Effector CD4-positive, alpha-beta T cell (primary cell): Measurements from ENCODE around the gene PAPPA2.

Experiments
- DNase-seq: peaks from one replicate; pipeline ENCODE4 v3.0.0-alpha.2; 2020

The PAPPA2 gene

GRCh38 chr1:176820391-176821031, 357.5 kb downstream of the PAPPA2 start:
- no peak for DNase-seq

DNA sequence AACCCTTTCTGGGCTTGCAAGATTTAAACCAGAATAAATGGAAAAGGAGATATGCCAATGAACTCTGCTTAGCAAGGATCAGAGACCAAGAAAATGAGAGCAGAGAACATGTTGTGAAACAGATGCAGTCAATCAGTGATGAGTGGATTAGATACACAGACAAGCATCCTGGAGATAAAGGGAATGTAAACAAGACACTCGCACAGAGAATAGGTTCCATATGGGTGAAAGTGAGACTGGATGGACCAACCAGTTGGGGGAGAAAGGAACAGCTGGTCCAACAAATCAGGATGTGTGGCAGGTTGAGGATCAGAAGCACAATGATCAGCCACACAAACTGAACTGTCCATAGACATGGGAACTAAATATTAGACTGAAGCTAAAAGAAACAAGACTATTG, 363.3 kb downstream of the PAPPA2 start:
- DNase-seq, result no peak

- no peak for DNase-seq
Observed at GRCh38 chr1:176829261-176829660, 366.3 kb downstream of the PAPPA2 start.

- DNase-seq, result no peak
Observed at GRCh38 chr1:176831150-176831549, 368.2 kb downstream of the PAPPA2 start.

DNA sequence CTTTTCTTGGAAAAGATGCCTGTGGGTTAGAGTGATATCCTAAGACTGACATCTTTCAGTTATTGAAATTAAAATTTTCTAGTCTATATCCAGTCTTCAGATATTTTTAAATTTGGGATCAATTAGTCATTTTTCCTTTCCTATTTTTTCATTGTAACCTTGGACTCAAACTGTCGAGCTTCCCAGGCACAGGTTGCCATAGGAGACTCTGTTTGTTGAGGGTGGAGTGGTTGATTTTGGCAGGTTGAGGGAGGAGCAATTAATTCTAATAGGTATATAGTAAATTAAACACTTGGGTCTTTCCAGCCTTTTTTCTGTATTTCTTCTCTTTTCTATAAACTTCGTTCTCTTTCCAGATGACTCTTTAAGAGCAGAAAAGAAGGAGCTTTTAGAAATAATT, 374.7 kb downstream of the PAPPA2 start:
- DNase-seq, result no peak

GRCh38 chr1:176838276-176838995, 375.5 kb downstream of the PAPPA2 start:
- no peak for DNase-seq

DNA sequence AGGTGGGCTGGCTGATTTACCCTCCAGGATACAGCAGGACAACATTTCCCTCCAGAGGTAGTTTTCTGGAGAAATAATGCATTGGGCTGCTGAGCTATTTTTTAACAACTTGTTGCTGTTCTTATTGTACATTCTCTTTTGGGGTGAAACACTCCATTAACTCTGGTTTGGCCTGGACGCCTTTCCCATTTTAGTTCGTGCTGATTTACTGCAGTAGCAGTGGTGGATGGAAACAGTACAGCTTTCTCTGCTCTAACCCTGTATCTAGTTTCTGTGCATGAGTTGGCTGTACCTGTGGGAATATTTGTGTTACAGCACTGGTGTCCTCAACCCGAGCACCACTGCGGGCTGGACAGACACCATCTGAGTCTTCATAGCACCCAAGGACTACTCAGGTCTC, 376.2 kb downstream of the PAPPA2 start:
- DNase-seq, result no peak

GRCh38 chr1:176841238-176841637, 378.3 kb downstream of the PAPPA2 start:
- no peak for DNase-seq

DNA sequence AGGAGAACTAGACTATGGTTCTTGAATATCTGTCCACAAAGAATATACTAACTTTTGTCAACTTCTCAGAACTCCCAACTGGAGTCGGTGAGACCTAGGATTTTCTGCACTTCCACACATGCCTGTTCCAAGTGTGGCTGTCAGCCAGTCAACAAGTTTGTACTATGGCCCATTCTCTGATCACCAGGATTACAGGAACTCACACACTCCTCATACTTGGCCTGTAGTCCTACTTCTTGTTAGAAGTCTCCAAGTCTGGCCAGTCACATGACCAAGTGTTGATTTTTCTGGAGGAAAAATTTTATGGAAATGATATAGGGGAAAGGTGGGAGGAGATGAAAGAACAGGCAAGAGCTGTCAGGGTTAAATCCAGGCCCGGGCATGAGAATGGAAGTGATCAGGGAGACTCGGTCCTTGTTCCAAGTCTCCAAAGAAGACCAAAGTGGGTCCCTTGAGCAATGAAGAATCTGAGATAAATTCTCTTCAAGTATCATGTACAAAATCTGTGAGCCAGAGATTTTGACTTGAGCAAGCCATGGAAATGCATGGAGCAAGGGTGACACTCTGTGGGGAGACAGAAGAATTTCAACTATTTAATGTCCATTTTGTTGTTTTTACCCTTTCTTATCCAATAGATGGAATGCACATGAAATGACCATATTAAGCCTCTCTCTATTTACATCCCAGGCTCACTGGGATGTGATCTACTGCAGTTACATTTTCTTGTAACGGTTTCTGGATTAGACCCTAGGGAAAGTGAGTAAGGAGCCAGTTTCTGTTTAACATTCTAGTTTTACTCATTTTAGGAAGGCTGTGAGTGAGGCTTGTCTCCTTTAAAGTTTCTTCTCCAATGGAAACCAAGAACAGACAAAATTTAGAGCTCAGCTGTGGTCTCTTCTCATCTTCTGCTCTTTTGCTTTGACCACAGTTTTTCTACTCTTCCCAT, 380.6 kb downstream of the PAPPA2 start:
- no peak for DNase-seq

DNA sequence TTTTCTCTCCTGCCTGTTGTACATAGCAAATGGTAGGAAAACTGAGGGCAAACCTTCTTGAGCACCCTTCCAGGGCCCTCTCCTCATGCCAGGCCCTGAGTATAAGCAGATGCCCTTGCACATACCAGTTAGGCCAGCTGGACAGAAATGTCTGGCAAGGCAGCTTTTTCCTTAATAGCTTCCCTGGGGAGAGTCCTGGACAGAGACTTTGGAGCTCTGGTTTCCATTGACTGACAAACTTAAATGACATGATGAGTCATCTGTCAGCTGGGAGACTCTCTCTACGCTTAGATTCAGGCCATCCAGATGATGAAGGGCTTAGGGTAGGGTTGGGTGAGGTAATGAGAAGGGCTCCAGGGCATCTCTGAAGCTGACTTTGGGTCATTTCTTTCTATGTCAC, 384.1 kb downstream of the PAPPA2 start:
- DNase-seq, result no peak

DNA sequence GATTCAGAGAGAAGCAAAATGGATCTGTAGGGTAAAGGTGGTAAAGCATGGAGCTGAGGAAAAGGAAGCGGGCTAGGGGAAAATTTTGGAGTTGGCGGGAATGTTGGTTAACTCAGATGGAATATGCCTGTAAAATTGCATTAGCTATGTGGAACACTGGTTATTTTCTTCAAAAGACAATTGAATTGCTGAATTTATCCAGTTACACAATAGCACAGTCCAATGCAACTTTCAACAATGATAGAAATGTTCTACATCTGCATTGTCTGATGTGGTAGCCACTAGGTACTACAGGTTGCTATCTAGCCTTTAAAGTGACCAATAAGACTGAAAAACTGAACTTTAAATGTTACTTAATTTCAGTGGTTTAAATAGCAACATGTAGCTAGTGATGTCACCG, 386.3 kb downstream of the PAPPA2 start:
- no peak for DNase-seq

DNA sequence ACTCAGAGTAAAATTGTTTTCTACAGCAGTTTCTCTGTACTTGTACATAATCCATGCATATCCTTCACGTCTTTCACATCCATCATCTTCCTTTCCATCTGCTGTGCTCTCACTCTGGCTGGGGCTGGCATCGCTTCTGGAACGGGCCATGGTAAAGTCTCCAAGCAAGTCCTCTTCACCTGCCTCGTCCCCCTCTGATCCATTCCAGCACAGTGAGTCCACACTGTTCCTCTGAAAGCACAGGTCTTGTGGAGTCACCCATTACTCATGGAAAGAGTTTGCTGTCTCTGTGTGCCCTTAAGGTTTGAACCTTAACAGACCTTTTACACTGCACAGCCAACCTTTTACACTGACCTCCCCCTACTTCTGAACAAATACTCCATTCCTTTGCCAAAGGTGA, 387.9 kb downstream of the PAPPA2 start:
- no peak for DNase-seq

- no peak for DNase-seq
Observed at GRCh38 chr1:176852124-176852523, 389.1 kb downstream of the PAPPA2 start.

- no peak for DNase-seq
Observed at GRCh38 chr1:176853503-176853902, 390.5 kb downstream of the PAPPA2 start.

DNA sequence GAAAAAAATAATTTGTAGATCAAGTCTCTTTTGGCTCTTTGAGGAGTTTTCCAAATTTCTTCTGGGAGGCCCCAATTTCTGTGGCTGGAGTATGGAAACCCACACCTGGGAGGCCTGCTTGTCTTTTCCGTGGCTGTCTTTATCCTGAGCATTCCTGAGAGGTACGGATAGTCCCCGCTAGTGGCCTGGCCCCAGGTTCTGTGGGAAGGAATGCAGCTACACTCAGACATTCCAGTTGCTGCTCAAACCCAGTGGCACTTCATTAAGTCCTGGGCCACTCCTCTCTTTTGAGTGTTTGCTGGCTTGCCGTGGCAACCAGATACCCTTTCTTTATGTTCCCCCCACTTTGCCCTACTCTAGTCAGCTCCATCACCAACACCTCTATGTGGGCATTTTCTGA, 391.1 kb downstream of the PAPPA2 start:
- DNase-seq, result no peak

DNA sequence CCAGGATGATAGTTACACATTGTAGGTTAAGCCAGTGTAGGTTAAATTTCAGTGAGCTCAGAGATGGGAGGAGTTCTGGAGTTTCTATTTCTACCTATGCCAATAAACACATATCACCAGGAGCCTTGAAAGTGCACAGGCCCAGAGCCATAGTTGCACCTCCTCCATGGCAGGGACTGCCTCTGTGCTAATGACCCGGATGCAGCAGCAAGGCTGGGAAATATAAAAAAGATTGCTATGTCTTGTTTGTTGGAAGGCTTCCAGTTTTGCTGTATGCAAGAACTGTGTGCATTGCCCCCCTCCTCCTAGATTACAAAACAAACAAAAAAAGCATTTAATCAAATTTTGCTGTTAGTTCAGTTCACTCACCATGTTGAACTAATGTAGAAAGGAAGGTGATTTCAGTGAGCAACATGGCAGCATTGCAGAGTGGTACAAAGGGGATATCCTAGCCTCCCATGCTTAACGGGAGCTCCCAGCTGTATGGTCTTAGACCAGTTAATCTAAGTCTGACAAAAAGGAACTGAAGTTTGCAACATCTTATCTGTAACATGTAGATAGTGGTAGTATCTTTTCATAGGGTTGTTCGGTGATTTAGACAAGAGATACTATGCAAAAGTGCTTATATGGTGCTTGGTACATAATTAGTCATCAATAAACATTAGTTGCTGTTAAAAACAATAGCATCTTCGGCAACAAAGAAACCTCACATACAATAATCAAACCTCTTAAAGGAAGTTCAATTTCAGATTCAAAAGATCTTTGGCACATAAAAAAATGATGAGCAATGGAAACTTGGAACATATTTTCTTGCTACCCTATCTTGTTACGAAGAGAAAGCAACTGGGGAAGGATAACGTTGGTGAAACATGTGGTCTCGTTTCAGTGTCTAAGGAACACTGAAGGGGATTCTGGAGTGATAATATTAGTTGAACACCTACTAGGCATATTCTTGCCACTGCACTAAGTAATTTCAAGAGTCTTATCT, 392.1 kb downstream of the PAPPA2 start:
- no peak for DNase-seq

DNA sequence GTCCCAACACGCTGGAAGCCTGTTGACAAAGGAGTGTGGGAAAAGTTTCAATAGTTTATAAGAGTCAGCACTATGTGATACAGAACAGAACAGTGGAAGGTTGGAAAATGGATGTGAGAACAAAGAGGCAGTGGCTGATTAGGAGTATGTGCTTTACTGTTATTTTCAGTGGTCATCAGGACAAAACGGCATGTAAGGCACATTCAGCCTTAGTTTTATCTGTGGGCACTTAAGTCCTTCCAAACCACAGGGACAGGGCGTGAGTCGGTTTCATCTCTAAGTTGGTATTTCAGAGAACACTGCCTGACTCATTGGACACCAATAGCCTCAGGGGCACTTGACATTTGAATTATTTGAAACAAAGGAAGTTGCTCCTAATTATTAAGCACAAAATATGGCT, 394.7 kb downstream of the PAPPA2 start:
- no peak for DNase-seq

GRCh38 chr1:176858433-176858916, 395.5 kb downstream of the PAPPA2 start:
- DNase-seq, result no peak

- DNase-seq, result no peak
Observed at GRCh38 chr1:176863613-176864012, 400.6 kb downstream of the PAPPA2 start.

DNA sequence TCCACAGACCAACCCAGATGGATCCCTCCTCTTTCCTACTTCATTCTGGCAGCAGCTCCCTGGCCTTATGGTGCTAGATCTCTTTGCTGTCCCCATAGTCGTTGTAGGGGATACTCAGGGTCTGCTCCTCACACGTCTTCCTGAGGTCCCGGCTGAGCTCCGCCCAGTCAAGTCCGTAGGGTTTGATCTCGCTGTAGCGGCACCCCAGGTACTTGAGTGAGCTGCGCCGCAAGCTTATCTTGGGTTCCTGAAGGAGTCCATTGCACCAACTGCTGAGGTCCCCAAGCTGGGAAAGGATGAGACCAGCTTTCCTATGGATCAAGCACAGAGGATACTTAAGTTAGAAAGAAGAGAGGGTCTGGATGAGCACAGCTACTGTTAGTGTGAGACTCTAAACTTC, 401.2 kb downstream of the PAPPA2 start:
- no peak for DNase-seq

GRCh38 chr1:176866011-176866714, 403.2 kb downstream of the PAPPA2 start:
- no peak for DNase-seq

DNA sequence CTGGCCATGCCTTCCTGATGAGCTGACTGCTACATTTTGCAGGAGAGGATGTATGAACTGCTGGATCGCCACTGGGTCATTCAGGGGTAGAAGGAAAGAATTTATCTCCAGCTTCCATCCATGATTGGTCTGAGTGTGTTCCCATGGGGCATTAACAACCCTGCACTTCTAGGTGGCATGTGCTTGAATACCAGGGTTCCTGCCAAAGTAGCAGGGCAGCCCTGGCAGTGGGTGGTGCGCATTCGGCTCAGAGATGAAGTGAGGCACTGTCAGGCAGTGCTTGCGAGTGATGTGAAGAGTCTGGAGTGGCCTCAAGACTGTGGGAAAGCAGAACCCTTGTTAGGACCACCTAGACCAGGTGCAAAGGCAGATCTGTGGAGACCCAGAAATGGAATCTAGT, 406.6 kb downstream of the PAPPA2 start:
- no peak for DNase-seq
